Measurements from ENCODE around the gene HK1. TPM values are rescaled to one million over a fixed set of nuclear protein-coding genes. Genes with fewer than 3 reads are reported as not detected.

Gene HK1
- total and polyA plus RNA-seq, 9 donors: 19.7 to 40.8 (median 30.6) TPM

DNA sequence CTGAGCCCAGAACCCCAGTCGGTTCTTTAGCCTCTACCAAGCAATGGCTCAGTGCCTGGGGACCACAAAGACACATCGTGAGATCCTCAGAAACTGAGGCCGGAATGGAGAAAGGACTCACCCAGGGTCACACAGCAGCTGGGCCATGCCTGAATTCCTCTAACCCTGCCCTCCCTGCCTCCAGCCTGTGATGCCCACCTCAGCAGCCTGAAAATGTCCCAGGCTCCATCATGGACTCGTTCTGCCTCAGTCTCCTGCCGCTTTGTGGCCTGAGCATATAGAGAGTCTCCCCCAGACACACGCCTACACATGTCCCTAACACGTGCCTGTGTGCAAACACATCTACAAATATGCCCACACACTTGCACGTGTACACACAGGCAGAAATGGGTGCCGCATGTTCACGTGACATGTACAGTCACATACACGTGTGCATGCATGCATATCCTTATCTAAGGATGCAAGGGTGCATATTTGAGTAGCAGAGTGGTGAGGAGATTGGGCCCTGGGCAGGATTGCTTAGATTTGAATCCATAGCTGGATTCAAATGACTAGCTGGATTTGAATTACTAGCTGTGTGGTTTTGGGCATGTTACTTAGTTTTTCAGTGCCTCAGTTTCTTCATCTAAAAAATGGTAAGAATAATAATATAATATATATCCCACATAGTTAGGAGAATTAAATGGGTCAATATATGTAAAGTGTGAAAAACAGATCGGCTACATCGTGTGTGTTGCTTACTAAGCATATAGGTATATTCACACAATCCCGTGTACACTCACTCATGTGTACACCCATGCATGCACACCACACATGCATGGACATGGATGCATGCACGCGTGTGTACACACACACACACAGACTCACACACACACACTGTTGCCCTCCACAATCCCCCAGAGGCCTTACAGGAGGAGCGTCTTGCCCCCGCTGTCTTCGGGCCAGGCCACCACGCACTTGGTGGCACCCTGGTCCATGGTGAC lies 136.0 kb downstream of the HK1 start:
- Histone ChIP-seq H3K4me3 (ENCODE audit: low read length) (no peak overlapping the region), H3K36me3 (ENCODE audit: control insufficient read depth, insufficient read depth, low read length) (no peaks in the 10 kb centered on the region), H3K27me3 (ENCODE audit: control insufficient read depth, insufficient read depth, low read length) (no peaks in the 10 kb centered on the region), H3K4me1 (ENCODE audit: control insufficient read depth, insufficient read depth, low read length) (peaks cover 10% of the 10 kb centered on the region), H3K27ac (ENCODE audit: low read length) (no peak overlapping the region), H3K9me3 (replicated peaks; ENCODE audit: control insufficient read depth, low read depth, low read length) (no peaks in the 10 kb centered on the region)
- WGBS (ENCODE audit: insufficient coverage): 92% methylated on average over 12 of the region's 20 CpGs
- DNase-seq: no peak

DNA sequence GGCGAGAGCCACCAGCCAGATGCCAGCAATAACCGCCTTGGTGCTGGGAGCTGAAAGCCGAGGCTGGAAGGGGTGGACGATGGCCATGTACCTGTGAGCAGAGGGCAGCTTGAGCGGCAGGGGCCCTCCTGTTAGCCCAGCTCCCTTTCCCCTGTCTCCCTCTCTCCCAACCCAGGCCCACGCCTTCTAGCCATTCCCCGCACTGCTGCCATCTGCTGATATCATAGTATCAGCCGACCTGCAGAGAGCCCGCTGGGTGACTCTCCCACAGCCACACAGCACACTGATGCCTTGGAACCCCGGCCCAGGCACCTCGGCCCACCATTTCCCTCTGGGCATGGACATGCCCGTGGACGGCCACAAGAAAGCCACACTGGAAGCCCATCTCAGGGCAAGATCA lies 136.8 kb downstream of the HK1 start:
- Histone ChIP-seq H3K36me3 (ENCODE audit: control insufficient read depth, insufficient read depth, low read length) (no peaks in the 10 kb centered on the region), H3K27me3 (ENCODE audit: control insufficient read depth, insufficient read depth, low read length) (no peaks in the 10 kb centered on the region), H3K27ac (ENCODE audit: low read length) (no peak overlapping the region), H3K9me3 (replicated peaks; ENCODE audit: control insufficient read depth, low read depth, low read length) (no peaks in the 10 kb centered on the region), H3K4me1 (ENCODE audit: control insufficient read depth, insufficient read depth, low read length) (peaks cover 10% of the 10 kb centered on the region), H3K4me3 (ENCODE audit: low read length) (no peak overlapping the region)
- no peak for DNase-seq
- WGBS (ENCODE audit: insufficient coverage): 74% methylated on average over 9 of the region's 13 CpGs

DNA sequence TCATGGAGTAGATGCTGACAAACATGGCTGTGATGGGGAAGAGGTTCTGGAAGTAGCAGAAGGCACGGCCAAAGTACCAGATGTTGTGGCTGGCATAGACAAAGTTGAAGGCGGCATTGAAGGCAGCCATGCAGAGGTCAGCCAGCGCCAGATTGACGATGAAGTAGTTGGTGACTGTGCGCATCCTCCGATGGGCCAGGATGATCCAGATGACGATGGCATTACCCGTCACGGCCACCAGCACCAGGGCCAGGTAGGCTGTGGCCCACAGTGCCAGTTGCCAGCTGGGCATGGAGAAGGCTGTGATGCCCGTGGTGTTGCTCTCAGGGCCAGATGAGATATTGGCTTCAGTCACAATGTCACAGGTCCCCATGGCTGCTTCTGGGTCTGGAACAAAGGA lies 137.7 kb downstream of the HK1 start:
- H3K36me3 ChIP-seq (ENCODE audit: control insufficient read depth, insufficient read depth, low read length): no peaks in the 10 kb centered on the region
- no peak overlapping the region for H3K4me3 ChIP-seq (ENCODE audit: low read length)
- H3K4me1 ChIP-seq (ENCODE audit: control insufficient read depth, insufficient read depth, low read length): peaks cover 10% of the 10 kb centered on the region
- WGBS (ENCODE audit: insufficient coverage): 88% methylated on average over 10 of the region's 10 CpGs
- no peak overlapping the region for H3K27ac ChIP-seq (ENCODE audit: low read length)
- no peak for DNase-seq
- no peaks in the 10 kb centered on the region for H3K9me3 ChIP-seq (replicated peaks; ENCODE audit: control insufficient read depth, low read depth, low read length)
- no peaks in the 10 kb centered on the region for H3K27me3 ChIP-seq (ENCODE audit: control insufficient read depth, insufficient read depth, low read length)

DNA sequence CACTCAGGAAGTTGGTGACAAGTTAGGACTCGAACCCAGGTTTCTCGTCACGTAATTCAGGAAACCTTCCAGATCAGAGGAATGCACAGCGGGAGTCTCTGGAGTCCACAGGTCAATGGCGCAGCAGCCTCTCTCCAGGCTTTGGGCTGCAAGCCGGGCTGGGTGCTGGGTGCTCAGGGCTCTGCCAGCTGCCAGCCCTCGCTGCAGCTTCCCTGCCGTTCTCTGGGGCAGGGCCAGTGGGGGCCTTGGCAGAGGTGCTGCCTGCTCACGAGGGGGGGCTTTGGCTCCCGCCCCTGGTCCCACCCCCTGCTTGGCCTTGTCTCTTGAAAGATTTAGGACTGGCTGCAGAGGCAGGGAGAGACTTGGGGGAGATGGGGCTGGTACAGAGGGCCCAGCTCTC lies 138.4 kb downstream of the HK1 start, which contains the start of gene TACR2:
TACR2 (minus strand) TSS at position 224 of the 400 bp plus-strand sequence. CDS start 595 bp downstream, outside the sequence.
- H3K36me3 ChIP-seq (ENCODE audit: control insufficient read depth, insufficient read depth, low read length): no peaks in the 10 kb centered on the region
- H3K4me3 ChIP-seq (ENCODE audit: low read length): no peak within 1 kb of the TSS
- peaks cover 10% of the 10 kb centered on the region for H3K4me1 ChIP-seq (ENCODE audit: control insufficient read depth, insufficient read depth, low read length)
- no peaks in the 10 kb centered on the region for H3K9me3 ChIP-seq (replicated peaks; ENCODE audit: control insufficient read depth, low read depth, low read length)
- no peak for DNase-seq
- no peak within 1 kb of the TSS for H3K27ac ChIP-seq (ENCODE audit: low read length)
- 62% methylated on average over 8 of the region's 10 CpGs for WGBS (ENCODE audit: insufficient coverage)
- H3K27me3 ChIP-seq (ENCODE audit: control insufficient read depth, insufficient read depth, low read length): no peaks in the 10 kb centered on the region

DNA sequence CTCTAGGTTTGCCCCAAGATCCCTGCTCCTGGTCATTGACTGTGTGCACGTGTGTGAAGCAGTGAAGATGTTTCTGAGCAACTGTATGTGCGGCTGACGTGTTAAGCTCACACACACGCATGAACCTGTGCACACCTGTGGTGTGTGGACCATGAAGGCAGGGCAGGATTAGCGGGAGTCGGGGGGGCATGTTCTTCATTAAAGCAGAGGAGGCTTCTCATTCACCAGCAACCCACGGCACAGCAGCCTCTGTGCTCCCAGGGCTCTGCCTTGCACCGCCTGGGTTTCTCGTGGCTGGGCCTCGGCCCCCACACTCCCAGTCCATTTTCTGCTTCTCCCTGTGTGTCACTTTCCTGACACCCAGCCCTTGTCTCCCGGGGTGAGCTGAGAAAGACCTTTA lies 139.2 kb downstream of the HK1 start:
- Histone ChIP-seq H3K27me3 (ENCODE audit: control insufficient read depth, insufficient read depth, low read length) (peaks cover 2% of the 10 kb centered on the region), H3K27ac (ENCODE audit: low read length) (no peak overlapping the region), H3K4me3 (ENCODE audit: low read length) (no peak overlapping the region), H3K36me3 (ENCODE audit: control insufficient read depth, insufficient read depth, low read length) (no peaks in the 10 kb centered on the region), H3K9me3 (replicated peaks; ENCODE audit: control insufficient read depth, low read depth, low read length) (no peaks in the 10 kb centered on the region), H3K4me1 (ENCODE audit: control insufficient read depth, insufficient read depth, low read length) (peaks cover 10% of the 10 kb centered on the region)
- 68% methylated on average over 9 of the region's 11 CpGs for WGBS (ENCODE audit: insufficient coverage)
- DNase-seq: no peak

DNA sequence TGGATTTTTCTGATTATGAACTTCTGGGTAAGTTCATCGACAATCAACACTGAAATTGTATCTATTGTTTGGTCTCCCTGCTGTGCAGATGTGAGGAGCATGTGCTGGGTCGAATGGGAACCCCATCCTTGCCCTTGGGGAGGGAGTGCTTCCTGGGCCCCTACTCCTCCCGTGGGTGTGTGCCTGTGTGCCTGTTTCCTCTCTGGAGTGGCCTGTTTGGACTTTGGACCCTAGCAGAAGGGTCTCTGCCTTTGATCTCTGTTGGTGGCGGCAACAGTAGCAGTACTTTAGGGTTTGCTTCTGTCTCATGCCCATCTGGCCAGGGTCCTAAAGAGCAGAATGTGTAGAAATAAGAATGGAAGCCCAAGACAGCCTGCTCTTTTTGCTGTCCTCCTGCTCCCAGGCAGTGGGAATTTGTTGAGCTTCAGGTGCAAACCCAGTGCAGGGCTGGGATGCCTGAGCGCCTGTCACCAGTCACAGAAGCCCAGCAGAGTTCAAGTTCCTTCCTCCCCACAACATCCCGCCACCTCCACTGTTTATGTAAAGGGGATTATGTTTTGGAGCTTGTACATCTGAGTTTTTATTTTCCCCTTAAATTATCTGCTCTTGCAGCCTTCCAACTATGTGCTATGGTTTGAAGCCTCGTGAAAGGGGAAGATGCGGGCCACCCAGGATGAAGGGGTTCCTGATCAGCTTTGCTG lies 139.9 kb downstream of the HK1 start:
- H3K27me3 ChIP-seq (ENCODE audit: control insufficient read depth, insufficient read depth, low read length): peaks cover 2% of the 10 kb centered on the region
- H3K4me3 ChIP-seq (ENCODE audit: low read length): no peak overlapping the region
- WGBS (ENCODE audit: insufficient coverage): 38% methylated on average over 4 of the region's 8 CpGs
- no peak overlapping the region for H3K27ac ChIP-seq (ENCODE audit: low read length)
- peaks cover 8% of the 10 kb centered on the region for H3K4me1 ChIP-seq (ENCODE audit: control insufficient read depth, insufficient read depth, low read length)
- DNase-seq: no peak
- H3K36me3 ChIP-seq (ENCODE audit: control insufficient read depth, insufficient read depth, low read length): no peaks in the 10 kb centered on the region
- H3K9me3 ChIP-seq (replicated peaks; ENCODE audit: control insufficient read depth, low read depth, low read length): no peaks in the 10 kb centered on the region

DNA sequence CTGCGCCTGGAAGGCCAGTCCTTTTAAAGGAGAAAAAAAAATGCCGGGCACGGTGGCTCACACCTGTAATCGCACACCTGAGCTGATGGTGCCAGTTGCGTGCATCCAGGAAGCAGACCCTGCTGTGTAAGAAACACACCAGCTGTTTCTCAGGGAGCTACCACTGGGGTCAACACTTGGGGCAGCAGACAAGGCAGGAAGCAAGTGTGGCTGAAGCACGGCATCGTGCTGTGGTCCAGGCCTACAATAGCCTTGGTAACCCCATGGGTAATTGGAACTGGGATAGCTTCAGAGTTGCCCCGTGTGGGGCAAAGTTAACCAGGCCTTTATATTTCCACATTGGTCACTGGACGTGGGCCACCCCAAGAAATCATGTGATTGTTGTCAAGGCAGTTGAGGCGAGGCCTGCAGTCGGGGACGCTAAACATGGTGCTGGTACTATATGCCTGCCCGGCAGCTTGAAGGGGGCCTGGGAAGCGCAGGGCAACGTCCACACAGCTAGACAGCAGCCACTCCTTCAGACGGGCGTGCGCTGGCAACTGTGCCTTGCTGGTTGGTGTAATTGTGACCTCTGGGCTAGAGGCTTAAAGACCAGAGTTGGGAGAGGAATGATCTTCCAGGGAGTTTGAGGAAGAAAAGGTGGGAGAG lies 140.9 kb downstream of the HK1 start:
- 90% methylated on average over 18 of the region's 18 CpGs for WGBS (ENCODE audit: insufficient coverage)
- no peaks in the 10 kb centered on the region for H3K9me3 ChIP-seq (replicated peaks; ENCODE audit: control insufficient read depth, low read depth, low read length)
- no peak overlapping the region for H3K27ac ChIP-seq (ENCODE audit: low read length)
- no peak overlapping the region for H3K4me3 ChIP-seq (ENCODE audit: low read length)
- no peaks in the 10 kb centered on the region for H3K36me3 ChIP-seq (ENCODE audit: control insufficient read depth, insufficient read depth, low read length)
- no peak for DNase-seq
- peaks cover 4% of the 10 kb centered on the region for H3K4me1 ChIP-seq (ENCODE audit: control insufficient read depth, insufficient read depth, low read length)
- H3K27me3 ChIP-seq (ENCODE audit: control insufficient read depth, insufficient read depth, low read length): peaks cover 2% of the 10 kb centered on the region

DNA sequence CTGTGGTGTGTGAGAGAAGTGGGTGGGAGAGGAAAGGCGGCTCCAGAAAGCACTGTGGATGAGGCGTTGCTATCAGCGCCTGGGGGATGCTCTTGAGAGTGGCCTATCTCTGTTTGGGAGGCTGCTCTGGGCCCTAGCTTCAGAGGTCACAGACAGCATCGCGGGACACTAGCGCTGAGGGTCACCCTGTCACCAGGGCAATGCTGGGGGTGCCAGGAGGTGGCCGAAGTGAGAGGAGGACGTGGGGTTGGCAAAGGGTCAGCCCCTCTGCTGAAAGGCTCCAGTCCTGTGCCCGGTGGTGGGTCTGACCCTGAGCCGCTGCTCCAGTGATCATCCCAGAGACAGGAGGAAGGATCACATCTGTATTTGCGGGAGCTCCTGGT lies 141.4 kb downstream of the HK1 start:
- H3K27me3 ChIP-seq (ENCODE audit: control insufficient read depth, insufficient read depth, low read length): peaks cover 2% of the 10 kb centered on the region
- no peaks in the 10 kb centered on the region for H3K36me3 ChIP-seq (ENCODE audit: control insufficient read depth, insufficient read depth, low read length)
- peaks cover 4% of the 10 kb centered on the region for H3K4me1 ChIP-seq (ENCODE audit: control insufficient read depth, insufficient read depth, low read length)
- no peaks in the 10 kb centered on the region for H3K9me3 ChIP-seq (replicated peaks; ENCODE audit: control insufficient read depth, low read depth, low read length)
- H3K27ac ChIP-seq (ENCODE audit: low read length): no peak overlapping the region
- DNase-seq: no peak
- 88% methylated on average over 10 of the region's 11 CpGs for WGBS (ENCODE audit: insufficient coverage)
- no peak overlapping the region for H3K4me3 ChIP-seq (ENCODE audit: low read length)

DNA sequence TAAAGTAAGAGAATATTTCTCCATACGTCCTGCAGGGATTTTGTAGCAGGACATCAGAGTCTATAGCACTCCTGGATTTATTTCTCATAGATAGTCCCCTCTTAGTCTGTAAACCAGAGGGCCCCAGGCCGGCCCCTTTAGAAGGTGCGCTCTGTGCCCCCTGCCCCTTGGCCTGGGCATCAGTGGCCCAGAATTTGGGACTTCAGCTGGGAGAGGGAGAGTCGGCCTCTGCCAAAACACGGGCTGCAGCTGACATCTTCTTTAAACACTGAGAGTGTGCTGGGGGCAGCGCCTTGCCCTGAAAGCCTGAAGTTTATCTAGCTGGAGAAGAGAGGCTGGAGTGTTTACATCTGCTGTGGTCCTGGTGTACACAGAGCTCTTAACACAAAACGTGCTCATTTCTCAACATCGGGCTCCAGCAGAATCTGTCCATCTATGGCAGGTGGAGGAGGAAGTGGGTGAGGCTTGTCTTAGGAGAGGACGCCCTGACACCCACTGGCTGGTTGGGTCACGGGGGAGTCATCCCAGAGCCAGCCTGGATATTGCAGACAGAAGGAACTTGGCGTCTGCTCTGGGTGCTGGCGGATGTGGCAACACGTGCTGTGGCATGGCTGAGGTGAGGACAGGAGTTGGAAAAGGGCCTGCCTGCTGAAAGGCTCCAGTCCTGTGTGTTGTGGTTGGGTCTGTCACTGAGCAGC lies 143.5 kb downstream of the HK1 start:
- no peak overlapping the region for H3K27ac ChIP-seq (ENCODE audit: low read length)
- DNase-seq: no peak

More for the DNA sequence above, 143.5 kb downstream of the HK1 start:
- H3K9me3 ChIP-seq (replicated peaks; ENCODE audit: control insufficient read depth, low read depth, low read length): no peaks in the 10 kb centered on the region
- 69% methylated on average over 3 of the region's 13 CpGs for WGBS (ENCODE audit: insufficient coverage)
- no peaks in the 10 kb centered on the region for H3K36me3 ChIP-seq (ENCODE audit: control insufficient read depth, insufficient read depth, low read length)
- H3K27me3 ChIP-seq (ENCODE audit: control insufficient read depth, insufficient read depth, low read length): peaks cover 2% of the 10 kb centered on the region
- no peak overlapping the region for H3K4me3 ChIP-seq (ENCODE audit: low read length)
- peaks cover 4% of the 10 kb centered on the region for H3K4me1 ChIP-seq (ENCODE audit: control insufficient read depth, insufficient read depth, low read length)
